Measurements from ENCODE around the gene EXOC3.

DNA sequence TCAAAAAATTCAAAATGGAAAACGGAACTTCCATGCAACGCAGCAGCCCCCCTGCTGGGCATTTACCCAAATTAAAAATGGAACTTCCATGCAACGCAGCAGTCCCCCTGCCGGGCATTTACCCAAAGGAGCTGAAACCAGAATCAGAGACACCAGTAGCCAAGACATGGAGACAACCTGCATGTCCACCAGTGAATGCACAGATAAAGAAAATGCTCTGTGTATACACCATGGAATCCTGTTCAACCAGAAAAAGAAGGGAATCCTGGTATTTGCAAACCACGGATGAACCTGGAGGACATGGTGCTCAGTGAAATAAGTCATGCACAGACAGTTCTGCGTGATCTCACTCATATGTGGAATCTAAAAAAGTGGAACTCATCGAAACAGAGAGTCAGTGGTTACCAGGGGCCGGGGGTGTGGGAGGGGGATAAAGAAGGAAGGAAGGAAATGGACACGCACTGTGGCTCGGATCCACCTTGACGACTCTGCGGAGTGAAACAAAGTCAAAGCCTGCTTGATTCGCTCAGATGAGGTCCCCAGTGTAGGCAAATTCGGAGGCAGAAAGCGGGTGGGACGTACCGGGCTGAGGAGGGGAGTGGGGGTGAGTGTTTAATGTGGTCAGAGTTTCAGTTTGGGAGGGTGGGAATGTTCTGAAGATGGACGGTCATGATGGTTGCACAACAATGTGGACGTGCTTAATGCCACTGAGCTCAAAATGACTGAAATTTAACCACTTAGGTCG is 40.2 kb upstream of the EXOC3 start:
- TF ChIP-seq POLR2A (IDR thresholded peaks at IDR 0.05; ENCODE audit: borderline replicate concordance, extremely low read depth, insufficient read depth, insufficient read length) (no peak), FOSL1 (IDR thresholded peaks at IDR 0.05; ENCODE audit: low read depth) (no peak), YY1 (IDR thresholded peaks at IDR 0.05; ENCODE audit: extremely low read depth, insufficient replicate concordance, low read depth, low read length) (no peak), RAD21 (IDR thresholded peaks at IDR 0.05; ENCODE audit: low read depth) (no peak), TCF7L2 (IDR thresholded peaks at IDR 0.05; ENCODE audit: borderline replicate concordance, extremely low read depth, insufficient read depth, insufficient read length) (no peak), ZNF274 (IDR thresholded peaks at IDR 0.05; ENCODE audit: low read depth, low read length) (no peak), ZFX (IDR thresholded peaks at IDR 0.05) (no peak), POLR2AphosphoS5 (IDR thresholded peaks at IDR 0.05; ENCODE audit: low read depth, low read length) (no peak), EGR1 (IDR thresholded peaks at IDR 0.05; ENCODE audit: low read depth) (no peak), CEBPB (IDR thresholded peaks at IDR 0.05; ENCODE audit: low read depth) (no peak)
- TF ChIP-seq, protein P1, sequence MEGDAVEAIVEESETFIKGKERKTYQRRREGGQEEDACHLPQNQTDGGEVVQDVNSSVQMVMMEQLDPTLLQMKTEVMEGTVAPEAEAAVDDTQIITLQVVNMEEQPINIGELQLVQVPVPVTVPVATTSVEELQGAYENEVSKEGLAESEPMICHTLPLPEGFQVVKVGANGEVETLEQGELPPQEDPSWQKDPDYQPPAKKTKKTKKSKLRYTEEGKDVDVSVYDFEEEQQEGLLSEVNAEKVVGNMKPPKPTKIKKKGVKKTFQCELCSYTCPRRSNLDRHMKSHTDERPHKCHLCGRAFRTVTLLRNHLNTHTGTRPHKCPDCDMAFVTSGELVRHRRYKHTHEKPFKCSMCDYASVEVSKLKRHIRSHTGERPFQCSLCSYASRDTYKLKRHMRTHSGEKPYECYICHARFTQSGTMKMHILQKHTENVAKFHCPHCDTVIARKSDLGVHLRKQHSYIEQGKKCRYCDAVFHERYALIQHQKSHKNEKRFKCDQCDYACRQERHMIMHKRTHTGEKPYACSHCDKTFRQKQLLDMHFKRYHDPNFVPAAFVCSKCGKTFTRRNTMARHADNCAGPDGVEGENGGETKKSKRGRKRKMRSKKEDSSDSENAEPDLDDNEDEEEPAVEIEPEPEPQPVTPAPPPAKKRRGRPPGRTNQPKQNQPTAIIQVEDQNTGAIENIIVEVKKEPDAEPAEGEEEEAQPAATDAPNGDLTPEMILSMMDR (IDR thresholded peaks at IDR 0.05 in 2 of 3, conservative IDR thresholded peaks at IDR 0.05 in 1 of 3; ENCODE audit: borderline replicate concordance in 1 of 3, insufficient read depth in 1 of 3, low read depth in 2 of 3, low read length in 2 of 3) = no peak
- TF ChIP-seq, protein P2, sequence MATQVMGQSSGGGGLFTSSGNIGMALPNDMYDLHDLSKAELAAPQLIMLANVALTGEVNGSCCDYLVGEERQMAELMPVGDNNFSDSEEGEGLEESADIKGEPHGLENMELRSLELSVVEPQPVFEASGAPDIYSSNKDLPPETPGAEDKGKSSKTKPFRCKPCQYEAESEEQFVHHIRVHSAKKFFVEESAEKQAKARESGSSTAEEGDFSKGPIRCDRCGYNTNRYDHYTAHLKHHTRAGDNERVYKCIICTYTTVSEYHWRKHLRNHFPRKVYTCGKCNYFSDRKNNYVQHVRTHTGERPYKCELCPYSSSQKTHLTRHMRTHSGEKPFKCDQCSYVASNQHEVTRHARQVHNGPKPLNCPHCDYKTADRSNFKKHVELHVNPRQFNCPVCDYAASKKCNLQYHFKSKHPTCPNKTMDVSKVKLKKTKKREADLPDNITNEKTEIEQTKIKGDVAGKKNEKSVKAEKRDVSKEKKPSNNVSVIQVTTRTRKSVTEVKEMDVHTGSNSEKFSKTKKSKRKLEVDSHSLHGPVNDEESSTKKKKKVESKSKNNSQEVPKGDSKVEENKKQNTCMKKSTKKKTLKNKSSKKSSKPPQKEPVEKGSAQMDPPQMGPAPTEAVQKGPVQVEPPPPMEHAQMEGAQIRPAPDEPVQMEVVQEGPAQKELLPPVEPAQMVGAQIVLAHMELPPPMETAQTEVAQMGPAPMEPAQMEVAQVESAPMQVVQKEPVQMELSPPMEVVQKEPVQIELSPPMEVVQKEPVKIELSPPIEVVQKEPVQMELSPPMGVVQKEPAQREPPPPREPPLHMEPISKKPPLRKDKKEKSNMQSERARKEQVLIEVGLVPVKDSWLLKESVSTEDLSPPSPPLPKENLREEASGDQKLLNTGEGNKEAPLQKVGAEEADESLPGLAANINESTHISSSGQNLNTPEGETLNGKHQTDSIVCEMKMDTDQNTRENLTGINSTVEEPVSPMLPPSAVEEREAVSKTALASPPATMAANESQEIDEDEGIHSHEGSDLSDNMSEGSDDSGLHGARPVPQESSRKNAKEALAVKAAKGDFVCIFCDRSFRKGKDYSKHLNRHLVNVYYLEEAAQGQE (IDR thresholded peaks at IDR 0.05; ENCODE audit: low read depth) = no peak
